HG03025 (cell line): ENCODE data around the gene PDS5B.
"Not testable (repeated sequence)": the region's sequence is repeated elsewhere in the genome, so short reads cannot be mapped to it uniquely, and the experiment has no call there.

Experiments used
- ATAC-seq: cut with Tn5 transposase; IDR thresholded peaks from one replicate; pipeline ENCODE4 v1.9.1; 2021; ENCODE audit warnings: mild to moderate bottlenecking, moderate library complexity; ENCODE audit not compliant: unreplicated experiment, low FRiP score

The PDS5B gene

GRCh38 chr13:32716201-32716600 lies 129.9 kb downstream of the PDS5B start:
- not testable (repeated sequence) for ATAC-seq

GRCh38 chr13:32720026-32720425 lies 133.8 kb downstream of the PDS5B start:
- ATAC-seq: no peak

- ATAC-seq: not testable (repeated sequence)
Measured at GRCh38 chr13:32721131-32722034, 135.1 kb downstream of the PDS5B start.

GRCh38 chr13:32722340-32722739 lies 136.1 kb downstream of the PDS5B start:
- ATAC-seq: no peak

GRCh38 chr13:32723987-32724386 lies 137.7 kb downstream of the PDS5B start:
- no peak for ATAC-seq

GRCh38 chr13:32726374-32727037 lies 140.3 kb downstream of the PDS5B start:
- no peak for ATAC-seq

GRCh38 chr13:32728327-32728726 lies 142.1 kb downstream of the PDS5B start:
- no peak for ATAC-seq

- not testable (repeated sequence) for ATAC-seq
Measured at GRCh38 chr13:32729097-32729496, 142.8 kb downstream of the PDS5B start.

GRCh38 chr13:32731074-32731473 lies 144.8 kb downstream of the PDS5B start:
- no peak for ATAC-seq

- ATAC-seq: no peak
Measured at GRCh38 chr13:32731576-32731975, 145.3 kb downstream of the PDS5B start.

- no peak for ATAC-seq
Measured at GRCh38 chr13:32733690-32734089, 147.4 kb downstream of the PDS5B start.

- no peak for ATAC-seq
Measured at GRCh38 chr13:32734511-32734910, 148.3 kb downstream of the PDS5B start.

GRCh38 chr13:32735859-32736258 lies 149.6 kb downstream of the PDS5B start:
- ATAC-seq: no peak

GRCh38 chr13:32736648-32737047 lies 150.4 kb downstream of the PDS5B start:
- ATAC-seq: no peak

GRCh38 chr13:32737111-32737571 lies 150.9 kb downstream of the PDS5B start:
- ATAC-seq: no peak

- no peak for ATAC-seq
Measured at GRCh38 chr13:32737679-32738078, 151.4 kb downstream of the PDS5B start.

- ATAC-seq: no peak
Measured at GRCh38 chr13:32745509-32745908, 159.3 kb downstream of the PDS5B start.

- no peak for ATAC-seq
Measured at GRCh38 chr13:32746474-32746873, 160.2 kb downstream of the PDS5B start.

- no peak for ATAC-seq
Measured at GRCh38 chr13:32748305-32748704, 162.1 kb downstream of the PDS5B start.

- no peak for ATAC-seq
Measured at GRCh38 chr13:32751340-32751739, 165.1 kb downstream of the PDS5B start.

- ATAC-seq: no peak
Measured at GRCh38 chr13:32752311-32752710, 166.1 kb downstream of the PDS5B start.
